ENCODE data around the gene CSMD2. TPM values are rescaled to one million over a fixed set of nuclear protein-coding genes. Genes with fewer than 3 reads are reported as not detected.

CSMD2 gene
- total RNA-seq, 1 donor from 2014 or later = 2.6 TPM

DNA sequence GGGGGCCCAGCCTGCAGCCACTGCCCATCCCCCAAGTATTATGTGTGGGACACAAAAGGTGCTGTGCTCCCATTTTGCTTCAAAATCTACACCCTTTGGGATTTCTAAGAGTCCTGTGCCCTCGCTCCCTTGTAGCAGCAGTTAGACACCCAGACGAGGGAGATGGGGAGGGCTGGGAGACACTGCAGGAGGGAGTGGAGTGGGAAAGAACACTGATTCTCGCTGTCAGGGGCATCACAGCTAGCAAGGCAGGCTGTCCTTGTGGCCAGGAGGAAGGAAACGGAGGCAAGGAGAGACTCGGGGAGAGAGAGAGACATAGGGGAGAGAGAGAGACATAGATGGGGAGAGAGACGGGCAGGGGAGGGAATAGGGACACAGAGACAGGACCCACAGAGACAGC lies 38.5 kb downstream of the CSMD2 start:
- no peaks in the 10 kb centered on the region for H3K9me3 Mint-ChIP-seq
- H3K36me3 ChIP-seq = no peaks in the 10 kb centered on the region
- no peak overlapping the region for H2AFZ ChIP-seq (replicated peaks)
- H3K4me1 ChIP-seq = no peaks in the 10 kb centered on the region
- H3K79me2 ChIP-seq (ENCODE audit: low read depth) = no peaks in the 10 kb centered on the region
- H3K4me2 ChIP-seq = no peak overlapping the region
- H3F3A ChIP-seq (ENCODE audit: low read depth) = no peaks in the 10 kb centered on the region
- H3K27me3 ChIP-seq = no peaks in the 10 kb centered on the region
- TF ChIP-seq EZH2 (IDR thresholded peaks at IDR 0.05) (no peak), EZH2phosphoT487 (IDR thresholded peaks at IDR 0.05) (no peak)
- TF ChIP-seq, protein P1, sequence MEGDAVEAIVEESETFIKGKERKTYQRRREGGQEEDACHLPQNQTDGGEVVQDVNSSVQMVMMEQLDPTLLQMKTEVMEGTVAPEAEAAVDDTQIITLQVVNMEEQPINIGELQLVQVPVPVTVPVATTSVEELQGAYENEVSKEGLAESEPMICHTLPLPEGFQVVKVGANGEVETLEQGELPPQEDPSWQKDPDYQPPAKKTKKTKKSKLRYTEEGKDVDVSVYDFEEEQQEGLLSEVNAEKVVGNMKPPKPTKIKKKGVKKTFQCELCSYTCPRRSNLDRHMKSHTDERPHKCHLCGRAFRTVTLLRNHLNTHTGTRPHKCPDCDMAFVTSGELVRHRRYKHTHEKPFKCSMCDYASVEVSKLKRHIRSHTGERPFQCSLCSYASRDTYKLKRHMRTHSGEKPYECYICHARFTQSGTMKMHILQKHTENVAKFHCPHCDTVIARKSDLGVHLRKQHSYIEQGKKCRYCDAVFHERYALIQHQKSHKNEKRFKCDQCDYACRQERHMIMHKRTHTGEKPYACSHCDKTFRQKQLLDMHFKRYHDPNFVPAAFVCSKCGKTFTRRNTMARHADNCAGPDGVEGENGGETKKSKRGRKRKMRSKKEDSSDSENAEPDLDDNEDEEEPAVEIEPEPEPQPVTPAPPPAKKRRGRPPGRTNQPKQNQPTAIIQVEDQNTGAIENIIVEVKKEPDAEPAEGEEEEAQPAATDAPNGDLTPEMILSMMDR (IDR thresholded peaks at IDR 0.05) = no peak
- no peaks in the 10 kb centered on the region for H4K20me1 ChIP-seq (ENCODE audit: low read depth)
- H3K4me3 ChIP-seq = no peak overlapping the region
- no peaks in the 10 kb centered on the region for H3K4me1 Mint-ChIP-seq
- no peaks in the 10 kb centered on the region for H3K9me3 ChIP-seq (ENCODE audit: low read depth)
- H3K27ac ChIP-seq = no peak overlapping the region
- H3K4me3 Mint-ChIP-seq = no peak overlapping the region
- H3K9ac ChIP-seq = no peak overlapping the region
- DNase-seq (ENCODE audit: low spot score) = no peak
- H3K27me3 Mint-ChIP-seq (ENCODE audit: insufficient read depth, low read depth) = peaks cover 3% of the 10 kb centered on the region
- no peaks in the 10 kb centered on the region for H3K36me3 Mint-ChIP-seq
- no peak overlapping the region for H3K27ac Mint-ChIP-seq

DNA sequence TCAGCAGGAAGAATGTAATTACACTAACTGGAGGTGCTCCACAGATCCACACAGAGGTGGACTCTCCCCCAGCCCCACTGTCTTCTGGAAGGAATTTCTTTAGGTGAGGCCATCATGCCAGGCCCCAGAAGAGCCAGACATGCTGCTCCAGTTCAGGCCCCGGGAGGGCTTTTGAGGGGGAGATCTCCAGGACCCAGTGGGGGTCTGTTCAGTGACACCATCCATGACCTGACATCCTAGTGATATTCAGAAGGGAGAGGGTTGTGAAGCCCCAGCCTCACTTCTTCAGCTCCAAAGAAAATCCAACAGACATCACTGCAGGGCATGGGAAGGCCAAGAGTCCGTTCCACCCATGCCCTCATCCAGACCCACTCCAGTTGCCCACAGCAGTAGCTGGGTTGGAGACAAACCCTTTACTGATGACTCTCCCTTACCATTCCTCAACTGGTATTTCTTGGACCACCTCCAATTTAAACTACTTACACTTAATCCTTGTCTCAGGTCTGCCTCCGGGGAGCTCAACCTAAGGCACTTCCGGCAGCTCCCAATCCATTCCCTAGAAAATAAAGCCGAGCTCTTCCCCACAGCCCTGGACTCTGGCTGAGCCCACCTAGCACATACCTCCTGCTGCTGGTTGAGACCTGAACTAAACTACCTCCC lies 39.2 kb downstream of the CSMD2 start:
- no peak overlapping the region for H3K4me3 ChIP-seq
- no peak overlapping the region for H2AFZ ChIP-seq (replicated peaks)
- DNase-seq (ENCODE audit: low spot score) = no peak
- Mint-ChIP-seq H3K27me3 (ENCODE audit: insufficient read depth, low read depth) (peaks cover 3% of the 10 kb centered on the region), H3K27ac (peak overlapping the region; percentile 4), H3K36me3 (no peaks in the 10 kb centered on the region), H3K4me1 (no peaks in the 10 kb centered on the region), H3K4me3 (no peak overlapping the region), H3K9me3 (peaks cover 2% of the 10 kb centered on the region)
- H3F3A ChIP-seq (ENCODE audit: low read depth) = no peaks in the 10 kb centered on the region
- no peaks in the 10 kb centered on the region for H3K9me3 ChIP-seq (ENCODE audit: low read depth)
- H3K27me3 ChIP-seq = no peaks in the 10 kb centered on the region
- no peak overlapping the region for H3K9ac ChIP-seq
- no peak for TF ChIP-seq EZH2phosphoT487 (IDR thresholded peaks at IDR 0.05)
- TF ChIP-seq, protein P1 (IDR thresholded peaks at IDR 0.05) = no peak
- TF ChIP-seq EZH2 (IDR thresholded peaks at IDR 0.05) = no peak
- no peaks in the 10 kb centered on the region for H3K36me3 ChIP-seq
- H3K4me1 ChIP-seq = no peaks in the 10 kb centered on the region
- H3K4me2 ChIP-seq = no peak overlapping the region
- H3K27ac ChIP-seq = no peak overlapping the region
- H4K20me1 ChIP-seq (ENCODE audit: low read depth) = no peaks in the 10 kb centered on the region
- H3K79me2 ChIP-seq (ENCODE audit: low read depth) = no peaks in the 10 kb centered on the region

DNA sequence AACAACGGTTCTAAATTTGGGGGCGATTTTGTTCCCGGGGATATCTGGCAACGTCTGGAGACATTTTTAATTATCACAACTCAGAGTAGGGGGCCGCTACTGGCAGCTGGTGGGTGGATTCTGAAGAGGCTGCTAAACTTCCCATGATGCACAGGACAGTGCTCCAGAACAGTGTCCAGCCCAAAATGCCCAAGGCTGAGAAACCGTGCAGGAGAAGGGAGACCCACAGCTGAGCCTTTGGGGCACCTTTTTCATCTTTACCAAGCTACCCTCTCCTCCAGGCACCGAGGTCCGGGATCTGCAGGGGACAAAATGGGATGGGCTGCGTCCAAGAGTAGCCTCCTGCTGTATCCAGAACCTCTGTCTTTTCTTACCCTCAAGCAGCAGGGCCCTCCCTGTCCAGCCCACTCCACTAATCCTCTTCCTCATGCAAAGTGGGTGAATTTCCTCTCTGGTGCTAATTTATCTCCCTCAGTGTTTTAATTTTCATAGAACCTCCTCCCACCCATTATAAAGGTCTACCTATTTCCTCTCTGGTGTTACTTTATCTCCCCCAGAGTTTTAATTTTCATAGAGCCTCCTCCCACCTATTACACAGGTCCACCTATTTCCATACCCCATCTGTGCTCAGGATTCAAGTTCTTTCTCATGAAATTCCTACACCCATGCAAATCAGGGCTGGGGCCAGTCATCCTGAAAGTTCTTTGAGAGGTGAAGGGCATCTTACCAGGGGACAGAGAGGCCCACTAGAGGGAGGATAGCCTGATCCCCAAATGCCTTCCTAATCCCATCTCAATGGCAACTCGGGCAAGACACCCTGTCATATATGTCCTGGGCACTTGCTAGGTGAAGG lies 42.7 kb downstream of the CSMD2 start:
- Mint-ChIP-seq H3K27me3 (ENCODE audit: insufficient read depth, low read depth) (peaks cover under 1% of the 10 kb centered on the region), H3K36me3 (no peaks in the 10 kb centered on the region), H3K4me1 (no peaks in the 10 kb centered on the region), H3K4me3 (no peak overlapping the region), H3K9me3 (peaks cover 12% of the 10 kb centered on the region), H3K27ac (no peak overlapping the region)
- H3K9ac ChIP-seq = no peak overlapping the region
- no peak overlapping the region for H3K4me2 ChIP-seq
- no peak overlapping the region for H3K4me3 ChIP-seq
- no peaks in the 10 kb centered on the region for H4K20me1 ChIP-seq (ENCODE audit: low read depth)
- H3K79me2 ChIP-seq (ENCODE audit: low read depth) = no peaks in the 10 kb centered on the region
- no peak overlapping the region for H3K27ac ChIP-seq
- no peaks in the 10 kb centered on the region for H3K36me3 ChIP-seq
- H3F3A ChIP-seq (ENCODE audit: low read depth) = no peaks in the 10 kb centered on the region
- no peak overlapping the region for H2AFZ ChIP-seq (replicated peaks)
- no peaks in the 10 kb centered on the region for H3K4me1 ChIP-seq
- no peak for DNase-seq (ENCODE audit: low spot score)
- H3K9me3 ChIP-seq (ENCODE audit: low read depth) = no peaks in the 10 kb centered on the region
- no peaks in the 10 kb centered on the region for H3K27me3 ChIP-seq
- TF ChIP-seq EZH2phosphoT487 (IDR thresholded peaks at IDR 0.05) (no peak), EZH2 (IDR thresholded peaks at IDR 0.05) (no peak)
- TF ChIP-seq, protein P1 (IDR thresholded peaks at IDR 0.05) = no peak

Measured in neural progenitor cell (in vitro differentiated cells).